GM12873 (cell line): ENCODE measurements around the gene WNT3A.

Experiments used
- TF ChIP-seq, protein P1 (sequence below): IDR thresholded peaks from 2 replicates; pipeline ENCODE4 v1.5.1; 2012; ENCODE audit warnings: low read depth, mild to moderate bottlenecking, moderate library complexity, low read length, control low read depth; ENCODE audit not compliant: insufficient read depth; ENCODE audit errors: missing control alignments

Gene WNT3A

GRCh38 chr1:228070851-228071250 is 64.1 kb downstream of the WNT3A start:
- TF ChIP-seq, protein P1, sequence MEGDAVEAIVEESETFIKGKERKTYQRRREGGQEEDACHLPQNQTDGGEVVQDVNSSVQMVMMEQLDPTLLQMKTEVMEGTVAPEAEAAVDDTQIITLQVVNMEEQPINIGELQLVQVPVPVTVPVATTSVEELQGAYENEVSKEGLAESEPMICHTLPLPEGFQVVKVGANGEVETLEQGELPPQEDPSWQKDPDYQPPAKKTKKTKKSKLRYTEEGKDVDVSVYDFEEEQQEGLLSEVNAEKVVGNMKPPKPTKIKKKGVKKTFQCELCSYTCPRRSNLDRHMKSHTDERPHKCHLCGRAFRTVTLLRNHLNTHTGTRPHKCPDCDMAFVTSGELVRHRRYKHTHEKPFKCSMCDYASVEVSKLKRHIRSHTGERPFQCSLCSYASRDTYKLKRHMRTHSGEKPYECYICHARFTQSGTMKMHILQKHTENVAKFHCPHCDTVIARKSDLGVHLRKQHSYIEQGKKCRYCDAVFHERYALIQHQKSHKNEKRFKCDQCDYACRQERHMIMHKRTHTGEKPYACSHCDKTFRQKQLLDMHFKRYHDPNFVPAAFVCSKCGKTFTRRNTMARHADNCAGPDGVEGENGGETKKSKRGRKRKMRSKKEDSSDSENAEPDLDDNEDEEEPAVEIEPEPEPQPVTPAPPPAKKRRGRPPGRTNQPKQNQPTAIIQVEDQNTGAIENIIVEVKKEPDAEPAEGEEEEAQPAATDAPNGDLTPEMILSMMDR = no peak

DNA sequence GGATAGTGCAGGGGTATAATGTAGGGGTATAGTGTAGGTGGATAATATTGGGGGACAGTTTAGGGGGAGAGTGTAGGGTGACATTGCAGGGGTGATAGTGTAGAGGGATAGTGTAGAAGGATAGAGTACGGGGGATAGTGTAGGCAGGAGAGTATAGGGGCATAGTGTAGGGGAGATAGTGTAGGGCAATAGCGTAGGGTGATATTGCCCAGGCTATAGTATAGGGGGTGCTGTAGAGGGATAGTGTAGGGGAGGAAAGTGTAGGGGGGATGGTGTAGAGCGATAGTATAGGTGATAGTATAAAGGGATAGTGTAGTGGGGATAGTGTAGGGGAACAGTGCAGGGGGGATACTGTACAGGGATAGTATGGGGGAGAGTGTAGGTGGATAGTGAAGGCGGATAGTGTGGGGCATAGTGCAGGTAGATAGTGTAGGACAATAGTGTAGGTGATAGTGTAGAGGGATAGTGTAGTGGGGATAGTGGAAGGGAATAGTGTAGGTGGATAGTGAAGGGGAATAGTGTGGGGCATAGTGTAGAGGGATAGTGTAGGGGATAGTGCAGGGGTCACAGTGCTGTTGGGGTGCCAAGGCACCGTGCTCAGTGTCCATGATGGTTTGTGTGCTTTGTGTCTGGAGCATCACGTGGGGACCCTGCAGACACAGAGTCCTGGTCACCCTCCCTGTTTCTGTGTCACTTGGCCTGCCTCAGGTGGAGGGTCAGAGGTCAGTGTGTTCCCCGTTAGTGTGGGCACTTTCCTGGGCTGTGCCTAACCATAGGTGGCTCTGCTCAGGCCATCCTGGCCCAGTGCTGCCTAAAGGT is 65.2 kb downstream of the WNT3A start:
- TF ChIP-seq, protein P1 = no peak

GRCh38 chr1:228072658-228073043 is 65.9 kb downstream of the WNT3A start:
- TF ChIP-seq, protein P1 = no peak

- TF ChIP-seq, protein P1 = no peak
Measured at GRCh38 chr1:228073061-228073856, 66.5 kb downstream of the WNT3A start.

DNA sequence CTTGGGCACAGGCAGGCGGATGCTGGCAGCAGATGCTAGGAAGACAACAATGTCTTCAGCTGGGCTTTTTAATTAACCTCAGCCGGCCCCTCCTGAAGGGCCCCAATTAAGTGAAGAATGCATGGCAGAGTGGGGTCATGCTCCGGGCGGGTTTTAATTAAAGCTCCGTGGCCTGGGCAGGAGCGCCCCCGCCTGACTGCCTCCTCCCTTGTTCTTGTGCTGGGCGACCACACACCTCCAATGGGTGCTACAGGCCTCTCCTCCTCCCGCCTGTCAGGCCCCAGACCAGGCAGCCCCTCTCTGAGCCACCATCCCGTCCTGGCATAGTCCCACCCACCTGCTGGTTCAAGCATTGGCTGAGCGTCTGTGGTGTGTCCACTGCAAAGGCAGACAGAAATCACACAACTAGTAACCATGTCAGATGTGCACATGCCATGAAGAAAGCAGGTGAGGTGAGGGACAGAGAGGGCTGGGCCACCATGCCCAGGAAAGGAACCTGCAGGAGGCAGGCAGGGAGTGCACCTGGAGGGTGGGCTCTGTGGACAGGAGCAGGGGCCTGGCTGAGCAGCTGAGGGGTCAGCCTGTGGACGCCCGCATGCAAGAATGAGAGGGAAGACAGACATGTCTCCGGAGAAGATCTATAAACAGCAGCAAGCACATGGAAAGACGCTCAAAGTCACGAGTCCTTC is 67.2 kb downstream of the WNT3A start:
- TF ChIP-seq, protein P1 = no peak

DNA sequence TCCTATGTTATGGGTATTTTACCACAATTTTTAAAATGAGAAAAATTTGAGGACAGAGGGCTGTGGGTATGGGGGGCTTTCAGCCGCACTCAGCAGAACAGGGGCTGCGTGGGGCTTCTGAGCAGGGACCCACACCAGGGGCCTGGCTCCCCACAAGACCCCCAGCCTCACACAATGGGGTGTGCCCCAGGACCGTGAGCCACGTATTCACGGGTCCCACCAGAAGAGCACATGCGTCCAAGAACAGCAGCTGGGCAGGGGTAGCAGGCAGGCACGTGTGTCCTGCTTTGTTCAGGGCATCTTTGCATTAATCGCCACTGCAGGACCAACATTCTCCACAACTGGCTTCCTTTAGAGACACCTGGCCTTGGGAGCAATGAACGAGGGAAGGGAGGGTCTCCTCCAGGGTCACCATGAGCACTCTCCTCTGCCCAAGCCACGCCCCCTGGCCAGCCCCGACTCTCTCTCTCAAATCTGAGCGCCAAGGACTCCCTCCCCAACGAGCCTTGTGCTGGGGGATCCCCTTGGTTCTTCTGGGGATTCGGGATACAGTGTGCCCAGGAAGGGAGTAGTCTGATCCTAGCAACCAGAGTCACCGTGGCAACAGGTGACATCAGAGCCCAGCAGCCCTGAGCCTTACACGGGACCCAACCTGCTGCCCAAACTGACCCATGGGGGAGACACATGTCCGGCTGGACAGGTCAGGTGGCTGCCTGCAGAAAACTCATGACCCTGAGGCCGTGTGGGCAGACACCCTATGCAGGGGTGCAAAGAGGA is 68.3 kb downstream of the WNT3A start:
- TF ChIP-seq, protein P1 = no peak
